HG02763 (cell line): Measurements from ENCODE around the gene PROB1.

Source experiments
- ATAC-seq: cut with Tn5 transposase; IDR thresholded peaks from one replicate; pipeline ENCODE4 v1.9.1; 2021; ENCODE audit warnings: mild to moderate bottlenecking, moderate library complexity; ENCODE audit not compliant: unreplicated experiment

The PROB1 gene

GRCh38 chr5:139341689-139342422 lies 53.0 kb downstream of the PROB1 start, which contains the start of gene PAIP2:
PAIP2 (plus strand) TSS chr5:139341854; CDS start chr5:139363785, 21,931 bp downstream.
- peak; percentile 92 for ATAC-seq

DNA sequence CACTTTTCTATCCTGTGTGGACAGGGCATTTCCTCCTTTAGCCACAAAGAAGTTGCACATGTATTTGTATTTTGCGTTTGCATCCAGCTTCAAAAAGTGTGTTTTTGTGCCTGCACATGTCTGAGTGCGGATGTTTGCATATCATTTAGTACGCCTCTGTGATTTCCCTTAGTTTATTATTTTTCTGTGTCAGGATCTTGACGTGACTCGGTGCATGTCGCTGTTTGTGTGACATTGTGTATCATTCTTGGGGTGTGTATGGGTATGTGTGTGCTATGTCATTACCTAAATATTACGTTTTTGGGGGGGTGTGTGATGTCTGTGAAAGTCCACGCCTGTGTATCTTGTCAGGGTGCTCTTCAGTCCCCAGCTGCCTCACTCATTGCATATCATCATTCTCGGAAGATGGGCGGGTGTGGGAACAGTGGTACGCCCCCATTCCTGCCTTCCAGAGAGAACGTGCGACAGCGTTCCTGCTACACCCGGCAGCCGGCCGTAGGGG lies 53.7 kb downstream of the PROB1 start:
- peak; percentile 9 for ATAC-seq
